Activated naive CD8-positive, alpha-beta T cell (primary cell): ENCODE results near the gene ZNF215.
"Not testable (repeated sequence)": the region's sequence is repeated elsewhere in the genome, so short reads cannot be mapped to it uniquely, and the experiment has no call there.

Experiments used
- H3K27ac Mint-ChIP-seq: one replicate; pipeline ENCODE4 v1.8.0; 2021; ENCODE audit warnings: mixed read lengths
- H3K27me3 Mint-ChIP-seq: one replicate; pipeline ENCODE4 v1.8.0; 2021; ENCODE audit warnings: mixed read lengths
- H3K36me3 Mint-ChIP-seq: one replicate; pipeline ENCODE4 v1.8.0; 2021; ENCODE audit warnings: mixed read lengths
- H3K4me1 Mint-ChIP-seq: one replicate; pipeline ENCODE4 v1.8.0; 2021; ENCODE audit warnings: low read depth, mixed read lengths
- H3K4me3 Mint-ChIP-seq: one replicate; pipeline ENCODE4 v1.8.0; 2021; ENCODE audit warnings: mild to moderate bottlenecking, mixed read lengths
- H3K9me3 Mint-ChIP-seq: one replicate; pipeline ENCODE4 v1.8.0; 2021; ENCODE audit warnings: low read depth, mixed read lengths

The ZNF215 gene

GRCh38 chr11:6926208-6927029, at the start of gene ZNF215:
Gene ZNF215, plus strand, starts transcription at chr11:6926426. Its CDS starts 5,847 bp downstream, at chr11:6932273.
- H3K9me3 Mint-ChIP-seq, result no peaks in the 10 kb centered on the region
- H3K27me3 Mint-ChIP-seq, result peaks cover 42% of the 10 kb centered on the region
- H3K4me1 Mint-ChIP-seq, result peaks cover 18% of the 10 kb centered on the region
- peak within 1 kb of the TSS; percentile 85 for H3K4me3 Mint-ChIP-seq
- no peaks in the 10 kb centered on the region for H3K36me3 Mint-ChIP-seq
- no peak within 1 kb of the TSS for H3K27ac Mint-ChIP-seq

GRCh38 chr11:6876914-6877313, 49.3 kb upstream of the ZNF215 start:
- no peaks in the 10 kb centered on the region for H3K36me3 Mint-ChIP-seq
- no peaks in the 10 kb centered on the region for H3K4me1 Mint-ChIP-seq
- no peaks in the 10 kb centered on the region for H3K9me3 Mint-ChIP-seq
- H3K4me3 Mint-ChIP-seq, result no peak overlapping the region
- H3K27ac Mint-ChIP-seq, result no peak overlapping the region
- H3K27me3 Mint-ChIP-seq, result peaks cover 13% of the 10 kb centered on the region

DNA sequence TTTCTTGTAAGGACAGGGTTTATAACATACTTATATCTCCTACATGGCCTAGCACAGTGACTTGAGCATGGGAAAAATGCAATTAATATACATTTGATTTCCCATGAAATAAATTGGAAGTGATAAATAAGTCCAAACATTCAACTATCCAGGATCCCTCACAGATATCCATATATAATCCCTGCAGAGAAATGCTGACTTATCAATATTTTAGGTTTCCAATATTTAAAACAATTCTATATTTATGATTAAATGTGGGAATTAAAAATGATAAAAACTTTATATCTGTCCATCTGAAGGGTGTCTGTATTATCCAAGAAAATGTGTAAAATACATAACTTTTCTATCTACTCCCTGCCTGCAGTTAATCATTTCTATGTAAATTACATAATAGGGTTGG, 43.5 kb upstream of the ZNF215 start:
- no peak overlapping the region for H3K4me3 Mint-ChIP-seq

GRCh38 chr11:6887711-6888110, 38.5 kb upstream of the ZNF215 start:
- H3K9me3 Mint-ChIP-seq, H3K27ac Mint-ChIP-seq, H3K4me3 Mint-ChIP-seq, H3K4me1 Mint-ChIP-seq, H3K36me3 Mint-ChIP-seq: not testable (repeated sequence)
- peaks cover 22% of the 10 kb centered on the region for H3K27me3 Mint-ChIP-seq

More for the DNA sequence above, 43.5 kb upstream of the ZNF215 start:
- Mint-ChIP-seq H3K9me3 (no peaks in the 10 kb centered on the region), H3K36me3 (no peaks in the 10 kb centered on the region), H3K27ac (no peak overlapping the region), H3K27me3 (peaks cover 17% of the 10 kb centered on the region), H3K4me1 (no peaks in the 10 kb centered on the region)

- no peak overlapping the region for H3K4me3 Mint-ChIP-seq
- no peaks in the 10 kb centered on the region for H3K9me3 Mint-ChIP-seq
- H3K36me3 Mint-ChIP-seq, result no peaks in the 10 kb centered on the region
- no peaks in the 10 kb centered on the region for H3K4me1 Mint-ChIP-seq
- H3K27me3 Mint-ChIP-seq, result peaks cover 19% of the 10 kb centered on the region
- H3K27ac Mint-ChIP-seq, result no peak overlapping the region
These were observed 37.4 kb upstream of the ZNF215 start for GRCh38 chr11:6888830-6889229.

DNA sequence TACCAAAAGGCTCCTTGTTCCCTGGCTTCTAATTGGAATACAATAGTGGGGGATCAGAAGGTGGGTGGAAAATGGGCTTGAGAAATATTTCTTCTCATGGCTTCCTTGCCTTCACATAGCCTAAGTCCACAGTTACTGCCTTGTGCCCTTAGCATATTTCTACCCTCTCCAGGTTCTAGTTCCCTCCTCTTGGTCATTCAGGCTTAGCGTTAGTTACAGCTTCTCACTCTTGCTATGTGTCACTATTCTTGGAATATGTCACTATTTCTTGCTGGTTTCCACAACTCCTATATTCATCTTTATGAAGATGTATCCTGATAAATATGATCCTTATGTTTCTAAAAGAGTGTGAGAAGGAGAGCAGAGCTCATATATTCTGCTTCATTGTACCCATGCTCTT, 36.4 kb upstream of the ZNF215 start:
- Mint-ChIP-seq H3K27me3 (peaks cover 19% of the 10 kb centered on the region), H3K4me1 (no peaks in the 10 kb centered on the region), H3K4me3 (no peak overlapping the region), H3K36me3 (no peaks in the 10 kb centered on the region), H3K9me3 (no peaks in the 10 kb centered on the region), H3K27ac (no peak overlapping the region)

GRCh38 chr11:6892400-6892799, 33.8 kb upstream of the ZNF215 start, which contains the start of gene OR2D2:
Gene OR2D2, minus strand, starts transcription at chr11:6892500. Its CDS starts 0 bp downstream, at chr11:6892500.
- Mint-ChIP-seq H3K9me3 (no peaks in the 10 kb centered on the region), H3K4me3 (no peak within 1 kb of the TSS), H3K36me3 (no peaks in the 10 kb centered on the region), H3K27me3 (peaks cover 22% of the 10 kb centered on the region), H3K27ac (no peak within 1 kb of the TSS), H3K4me1 (no peaks in the 10 kb centered on the region)

- Mint-ChIP-seq H3K4me3 (no peak overlapping the region), H3K4me1 (no peaks in the 10 kb centered on the region), H3K27ac (no peak overlapping the region), H3K27me3 (peaks cover 26% of the 10 kb centered on the region), H3K36me3 (no peaks in the 10 kb centered on the region), H3K9me3 (no peaks in the 10 kb centered on the region)
These were observed 32.1 kb upstream of the ZNF215 start for GRCh38 chr11:6894097-6894496.

DNA sequence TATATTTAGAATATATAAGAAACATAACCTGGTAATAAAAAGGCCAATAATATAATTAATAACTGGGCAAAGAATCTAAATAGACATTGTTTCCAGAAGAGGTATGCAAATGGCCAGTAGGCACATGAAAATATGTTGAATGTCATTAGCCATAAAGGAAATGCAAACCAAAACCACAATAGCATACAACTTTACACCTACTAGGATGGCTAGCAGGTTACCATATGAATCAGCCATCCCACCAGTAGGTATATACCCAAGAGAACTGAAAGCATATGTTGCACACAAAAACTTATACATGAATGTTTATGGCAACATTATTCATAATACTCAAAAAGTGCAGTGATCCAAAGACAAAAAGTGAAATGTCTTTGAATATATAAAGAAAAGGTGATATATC, 31.2 kb upstream of the ZNF215 start:
- Mint-ChIP-seq H3K9me3 (no peaks in the 10 kb centered on the region), H3K27me3 (peaks cover 23% of the 10 kb centered on the region), H3K4me3 (no peak overlapping the region)

GRCh38 chr11:6898911-6899310, 27.3 kb upstream of the ZNF215 start:
- Mint-ChIP-seq H3K27ac (no peak overlapping the region), H3K27me3 (peaks cover 15% of the 10 kb centered on the region), H3K4me3 (no peak overlapping the region), H3K4me1 (no peaks in the 10 kb centered on the region), H3K36me3 (no peaks in the 10 kb centered on the region), H3K9me3 (no peaks in the 10 kb centered on the region)

More for the DNA sequence above, 31.2 kb upstream of the ZNF215 start:
- Mint-ChIP-seq H3K27ac (no peak overlapping the region), H3K4me1 (no peaks in the 10 kb centered on the region), H3K36me3 (no peaks in the 10 kb centered on the region)

DNA sequence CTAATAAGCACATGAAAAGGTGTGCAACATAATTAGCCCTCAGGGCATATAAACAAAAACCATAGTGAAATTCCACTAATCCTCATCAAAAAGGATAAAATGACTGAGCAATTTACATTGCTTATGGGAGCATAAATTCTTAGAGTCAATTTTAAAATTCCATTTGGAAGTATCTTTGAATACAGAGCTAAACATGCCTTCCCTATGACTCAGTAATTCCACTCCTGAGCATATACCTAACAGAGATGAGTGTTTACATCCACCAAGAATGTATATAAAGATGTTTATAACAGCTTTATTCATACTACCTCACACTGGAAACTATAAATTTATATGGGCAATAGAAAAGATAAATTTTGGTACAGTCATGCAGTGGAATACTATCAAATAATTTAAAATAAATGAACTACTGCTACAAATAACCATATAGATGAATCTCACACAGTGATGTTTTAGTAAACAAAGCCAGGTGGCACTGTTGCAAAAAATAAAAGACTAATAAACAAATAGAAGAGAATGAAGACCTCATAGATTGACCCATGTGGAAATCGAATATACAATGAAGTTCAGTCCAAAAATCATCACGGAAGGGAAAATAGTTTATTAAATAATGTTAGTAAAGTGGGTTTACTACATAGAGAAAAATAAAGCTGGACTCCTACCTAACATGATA, 25.8 kb upstream of the ZNF215 start:
- Mint-ChIP-seq H3K27ac (no peak overlapping the region), H3K4me1 (no peaks in the 10 kb centered on the region), H3K9me3 (no peaks in the 10 kb centered on the region), H3K36me3 (no peaks in the 10 kb centered on the region), H3K27me3 (peaks cover 13% of the 10 kb centered on the region), H3K4me3 (no peak overlapping the region)

- H3K9me3 Mint-ChIP-seq, H3K4me3 Mint-ChIP-seq, H3K27ac Mint-ChIP-seq, H3K27me3 Mint-ChIP-seq, H3K4me1 Mint-ChIP-seq, H3K36me3 Mint-ChIP-seq: not testable (repeated sequence)
These were observed 21.4 kb upstream of the ZNF215 start for GRCh38 chr11:6904804-6905203.

GRCh38 chr11:6911378-6911777, 14.8 kb upstream of the ZNF215 start:
- Mint-ChIP-seq H3K4me3 (no peak overlapping the region), H3K27me3 (peaks cover 1% of the 10 kb centered on the region), H3K9me3 (no peaks in the 10 kb centered on the region), H3K27ac (no peak overlapping the region), H3K4me1 (peaks cover 2% of the 10 kb centered on the region), H3K36me3 (no peaks in the 10 kb centered on the region)

DNA sequence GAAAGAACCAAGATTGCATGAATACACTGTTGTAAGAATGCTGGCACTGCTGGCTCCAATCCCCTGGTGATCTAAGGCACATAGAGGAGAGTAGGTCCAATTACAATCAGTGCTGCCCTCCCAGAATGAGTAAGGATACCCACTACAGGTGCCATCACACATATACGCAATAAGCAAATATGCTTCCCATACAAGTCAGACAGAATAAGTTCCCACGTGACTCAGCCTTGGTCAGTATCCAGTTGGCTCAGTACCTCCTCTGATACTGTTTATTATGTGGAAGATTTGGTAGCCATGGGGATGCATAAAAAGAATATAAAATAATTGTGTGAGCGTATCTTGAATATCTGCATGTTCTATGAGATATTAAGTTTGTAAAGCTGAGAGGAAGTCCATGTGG, 14.3 kb upstream of the ZNF215 start:
- no peaks in the 10 kb centered on the region for H3K36me3 Mint-ChIP-seq
- H3K4me1 Mint-ChIP-seq, result peaks cover 2% of the 10 kb centered on the region
- no peak overlapping the region for H3K27ac Mint-ChIP-seq
- H3K4me3 Mint-ChIP-seq, result no peak overlapping the region
- H3K9me3 Mint-ChIP-seq, result no peaks in the 10 kb centered on the region
- H3K27me3 Mint-ChIP-seq, result peaks cover 1% of the 10 kb centered on the region

DNA sequence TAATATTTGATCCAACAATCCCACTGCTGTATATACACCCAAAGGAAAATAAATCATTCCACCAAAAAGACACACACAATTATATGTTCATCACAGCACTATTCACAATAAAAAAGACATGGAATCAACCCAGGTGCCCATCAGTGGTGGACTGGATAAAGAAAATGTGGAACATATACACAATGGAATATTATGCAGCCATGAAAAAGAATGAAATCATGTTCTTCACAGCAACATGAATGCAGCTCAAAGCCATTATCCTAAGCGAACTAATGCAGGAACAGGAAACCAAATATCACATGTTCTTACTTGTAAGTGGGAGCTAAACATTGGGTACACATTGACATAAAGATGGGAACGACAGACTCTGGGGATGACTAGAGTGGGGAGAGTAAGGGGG, 6.5 kb upstream of the ZNF215 start:
- H3K27me3 Mint-ChIP-seq, result peaks cover 25% of the 10 kb centered on the region
- H3K36me3 Mint-ChIP-seq, result no peaks in the 10 kb centered on the region
- no peak overlapping the region for H3K4me3 Mint-ChIP-seq
- peaks cover 3% of the 10 kb centered on the region for H3K9me3 Mint-ChIP-seq
- no peak overlapping the region for H3K27ac Mint-ChIP-seq
- H3K4me1 Mint-ChIP-seq, result no peaks in the 10 kb centered on the region
